ENCODE measurements around the gene KRTAP13-4.

GRCh38 chr21:30434033-30434631 lies 4.1 kb downstream of the KRTAP13-4 start:
- TF ChIP-seq CTCF (IDR thresholded peaks at IDR 0.05; ENCODE audit: insufficient read depth, low read length, poor library complexity, severe bottlenecking) (peak; percentile 49), EZH2phosphoT487 (conservative IDR thresholded peaks at IDR 0.05; ENCODE audit: low read length) (no peak)
